ENCODE data around the gene CACNA1G.

The CACNA1G gene

DNA sequence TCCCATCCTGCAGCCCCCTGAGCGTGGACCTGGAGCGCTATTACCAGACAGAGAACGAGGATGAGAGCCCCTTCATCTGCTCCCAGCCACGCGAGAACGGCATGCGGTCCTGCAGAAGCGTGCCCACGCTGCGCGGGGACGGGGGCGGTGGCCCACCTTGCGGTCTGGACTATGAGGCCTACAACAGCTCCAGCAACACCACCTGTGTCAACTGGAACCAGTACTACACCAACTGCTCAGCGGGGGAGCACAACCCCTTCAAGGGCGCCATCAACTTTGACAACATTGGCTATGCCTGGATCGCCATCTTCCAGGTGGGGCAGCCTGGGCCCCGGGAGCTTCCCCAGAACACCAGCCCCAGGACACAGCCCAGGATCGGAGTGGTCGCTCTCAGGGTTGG lies 12.0 kb downstream of the CACNA1G start:
- TF ChIP-seq POLR2A (IDR thresholded peaks at IDR 0.05; ENCODE audit: low read depth, low read length), result no peak
- DNase-seq (ENCODE audit: insufficient read length, low spot score), result no peak
- no peak for FAIRE-seq

DNA sequence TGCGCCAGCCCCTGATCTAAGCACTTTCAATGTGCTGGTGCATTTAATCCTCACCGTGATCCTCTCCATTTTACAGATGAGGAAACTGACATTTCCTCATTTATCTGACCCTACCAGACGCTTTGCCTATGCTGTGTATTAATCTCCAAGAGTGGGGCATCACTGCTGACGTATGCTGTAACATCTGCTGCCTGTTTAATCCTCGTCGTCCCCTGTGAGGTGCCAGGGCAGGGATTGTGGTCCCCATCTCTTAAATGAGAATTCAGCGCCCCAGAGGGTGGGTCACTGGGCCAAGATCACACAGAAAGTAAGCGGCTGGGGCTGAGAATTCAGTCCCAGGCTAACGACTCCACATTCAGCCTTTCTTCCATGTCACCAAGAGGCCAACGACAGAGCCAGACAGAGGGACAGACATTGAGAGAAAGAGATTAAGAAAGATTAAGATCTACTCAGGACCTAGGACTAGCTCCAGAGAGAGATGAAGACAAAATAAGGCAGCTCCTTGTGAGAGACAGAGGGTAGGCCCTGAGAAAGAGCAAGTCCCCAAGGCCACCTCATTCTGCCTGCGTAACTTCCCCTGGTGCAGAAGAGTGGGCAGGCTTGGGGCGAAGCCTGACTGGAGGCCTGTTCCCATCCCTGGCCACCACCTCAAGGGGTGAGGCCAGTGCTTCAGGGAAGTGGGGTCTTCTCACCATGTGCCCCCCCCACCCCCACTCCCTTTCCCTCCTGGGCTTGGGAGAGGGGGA lies 13.5 kb downstream of the CACNA1G start:
- no peak for TF ChIP-seq POLR2A (IDR thresholded peaks at IDR 0.05; ENCODE audit: low read depth, low read length)
- no peak for DNase-seq (ENCODE audit: insufficient read length, low spot score)
- no peak for FAIRE-seq

DNA sequence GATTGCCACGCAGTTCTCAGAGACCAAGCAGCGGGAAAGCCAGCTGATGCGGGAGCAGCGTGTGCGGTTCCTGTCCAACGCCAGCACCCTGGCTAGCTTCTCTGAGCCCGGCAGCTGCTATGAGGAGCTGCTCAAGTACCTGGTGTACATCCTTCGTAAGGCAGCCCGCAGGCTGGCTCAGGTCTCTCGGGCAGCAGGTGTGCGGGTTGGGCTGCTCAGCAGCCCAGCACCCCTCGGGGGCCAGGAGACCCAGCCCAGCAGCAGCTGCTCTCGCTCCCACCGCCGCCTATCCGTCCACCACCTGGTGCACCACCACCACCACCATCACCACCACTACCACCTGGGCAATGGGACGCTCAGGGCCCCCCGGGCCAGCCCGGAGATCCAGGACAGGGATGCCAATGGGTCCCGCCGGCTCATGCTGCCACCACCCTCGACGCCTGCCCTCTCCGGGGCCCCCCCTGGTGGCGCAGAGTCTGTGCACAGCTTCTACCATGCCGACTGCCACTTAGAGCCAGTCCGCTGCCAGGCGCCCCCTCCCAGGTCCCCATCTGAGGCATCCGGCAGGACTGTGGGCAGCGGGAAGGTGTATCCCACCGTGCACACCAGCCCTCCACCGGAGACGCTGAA lies 15.2 kb downstream of the CACNA1G start:
- FAIRE-seq, result no peak
- TF ChIP-seq POLR2A (IDR thresholded peaks at IDR 0.05; ENCODE audit: low read depth, low read length), result no peak
- DNase-seq (ENCODE audit: insufficient read length, low spot score), result no peak

- FAIRE-seq (no peak), DNase-seq (ENCODE audit: insufficient read length, low spot score) (no peak)
- no peak for TF ChIP-seq POLR2A (IDR thresholded peaks at IDR 0.05; ENCODE audit: low read depth, low read length)
These were observed 16.3 kb downstream of the CACNA1G start for GRCh38 chr17:50576864-50577263.

GRCh38 chr17:50577451-50577954 lies 17.0 kb downstream of the CACNA1G start:
- TF ChIP-seq POLR2A (IDR thresholded peaks at IDR 0.05; ENCODE audit: low read depth, low read length), result no peak
- no peak for FAIRE-seq
- no peak for DNase-seq (ENCODE audit: insufficient read length, low spot score)

GRCh38 chr17:50578173-50578572 lies 17.7 kb downstream of the CACNA1G start:
- FAIRE-seq, result no peak
- TF ChIP-seq POLR2A (IDR thresholded peaks at IDR 0.05; ENCODE audit: low read depth, low read length), result no peak
- no peak for DNase-seq (ENCODE audit: insufficient read length, low spot score)

GRCh38 chr17:50579399-50579798 lies 18.9 kb downstream of the CACNA1G start:
- FAIRE-seq (no peak), DNase-seq (ENCODE audit: insufficient read length, low spot score) (no peak)
- no peak for TF ChIP-seq POLR2A (IDR thresholded peaks at IDR 0.05; ENCODE audit: low read depth, low read length)

- DNase-seq (ENCODE audit: insufficient read length, low spot score), result no peak
- TF ChIP-seq POLR2A (IDR thresholded peaks at IDR 0.05; ENCODE audit: low read depth, low read length), result no peak
- no peak for FAIRE-seq
These were observed 20.1 kb downstream of the CACNA1G start for GRCh38 chr17:50580646-50581045.

DNA sequence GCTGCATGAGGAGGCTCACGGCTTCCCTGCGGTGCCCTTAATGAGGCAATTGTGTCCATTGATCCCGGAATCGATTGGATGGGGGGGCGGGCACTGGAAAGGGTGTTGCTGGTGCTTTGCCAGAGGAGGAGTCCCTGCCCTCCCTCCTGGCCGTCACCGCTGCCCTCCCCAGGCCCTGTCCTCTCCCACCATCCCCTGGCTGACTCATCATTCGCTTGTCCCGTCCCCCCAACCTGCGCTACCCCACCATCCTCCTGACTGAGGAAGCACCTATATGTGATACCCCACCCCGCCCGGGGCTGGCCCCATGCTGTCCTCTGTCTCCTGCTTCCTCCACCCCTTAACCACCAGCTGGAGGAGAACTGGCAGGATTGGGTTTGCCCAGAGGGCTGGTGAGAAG lies 20.8 kb downstream of the CACNA1G start:
- FAIRE-seq (no peak), DNase-seq (ENCODE audit: insufficient read length, low spot score) (no peak)
- no peak for TF ChIP-seq POLR2A (IDR thresholded peaks at IDR 0.05; ENCODE audit: low read depth, low read length)

- FAIRE-seq, result no peak
- TF ChIP-seq POLR2A (IDR thresholded peaks at IDR 0.05; ENCODE audit: low read depth, low read length), result no peak
- no peak for DNase-seq (ENCODE audit: insufficient read length, low spot score)
These were observed 22.2 kb downstream of the CACNA1G start for GRCh38 chr17:50582741-50583140.

GRCh38 chr17:50583641-50584040 lies 23.1 kb downstream of the CACNA1G start:
- DNase-seq (ENCODE audit: insufficient read length, low spot score), result no peak
- no peak for FAIRE-seq
- no peak for TF ChIP-seq POLR2A (IDR thresholded peaks at IDR 0.05; ENCODE audit: low read depth, low read length)

- no peak for TF ChIP-seq POLR2A (IDR thresholded peaks at IDR 0.05; ENCODE audit: low read depth, low read length)
- DNase-seq (ENCODE audit: insufficient read length, low spot score) (no peak), FAIRE-seq (no peak)
These were observed 23.6 kb downstream of the CACNA1G start for GRCh38 chr17:50584116-50584515.

GRCh38 chr17:50584749-50585148 lies 24.2 kb downstream of the CACNA1G start:
- FAIRE-seq (no peak), DNase-seq (ENCODE audit: insufficient read length, low spot score) (no peak)
- TF ChIP-seq POLR2A (IDR thresholded peaks at IDR 0.05; ENCODE audit: low read depth, low read length), result no peak

- DNase-seq (ENCODE audit: insufficient read length, low spot score) (no peak), FAIRE-seq (no peak)
- TF ChIP-seq POLR2A (IDR thresholded peaks at IDR 0.05; ENCODE audit: low read depth, low read length), result no peak
These were observed 24.8 kb downstream of the CACNA1G start for GRCh38 chr17:50585346-50585745.

DNA sequence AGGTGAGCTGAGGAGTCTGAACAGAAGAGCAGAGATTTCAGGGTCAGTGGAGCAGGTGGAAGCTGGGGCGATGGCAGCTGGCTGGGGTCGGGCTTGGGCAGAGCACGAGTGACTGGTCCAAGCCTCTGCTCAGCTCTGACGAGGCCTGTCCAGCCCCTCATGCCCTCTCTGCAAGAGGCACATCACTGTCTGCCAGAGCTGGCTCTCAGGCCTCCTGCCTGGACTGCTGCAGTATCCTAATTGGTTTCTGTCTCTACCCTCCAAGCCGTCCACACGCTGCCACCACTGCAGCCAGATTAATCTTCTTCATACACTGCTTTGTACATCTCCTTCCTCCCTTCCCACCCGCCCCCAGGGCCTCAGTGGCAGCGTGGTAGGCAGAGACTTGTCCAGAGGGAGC lies 25.4 kb downstream of the CACNA1G start:
- FAIRE-seq (no peak), DNase-seq (ENCODE audit: insufficient read length, low spot score) (no peak)
- no peak for TF ChIP-seq POLR2A (IDR thresholded peaks at IDR 0.05; ENCODE audit: low read depth, low read length)

Measured in H54 (cell line).